GM12865 (cell line): ENCODE measurements around the gene SPAST.
A peak's percentile ranks its signal among the peaks of the same experiment; 100 is the strongest.
"Not testable (repeated sequence)": the region's sequence is repeated elsewhere in the genome, so short reads cannot be mapped to it uniquely, and the experiment has no call there.

Experiments
- DNase-seq: peaks from one replicate; pipeline ENCODE4 v3.0.0; 2010; ENCODE audit warnings: low read depth
- H3K4me3 ChIP-seq: 2 replicates; pipeline ENCODE4 v1.5.1; 2011; ENCODE audit warnings: mild to moderate bottlenecking, low read depth, low read length, control low read depth
- TF ChIP-seq, protein P1 (sequence below): IDR thresholded peaks from 2 replicates; pipeline ENCODE4 v1.5.1; 2011; ENCODE audit warnings: low read length, control low read depth, low read depth, inconsistent platforms; ENCODE audit not compliant: insufficient read depth; ENCODE audit errors: missing control alignments

The SPAST gene, protein sequence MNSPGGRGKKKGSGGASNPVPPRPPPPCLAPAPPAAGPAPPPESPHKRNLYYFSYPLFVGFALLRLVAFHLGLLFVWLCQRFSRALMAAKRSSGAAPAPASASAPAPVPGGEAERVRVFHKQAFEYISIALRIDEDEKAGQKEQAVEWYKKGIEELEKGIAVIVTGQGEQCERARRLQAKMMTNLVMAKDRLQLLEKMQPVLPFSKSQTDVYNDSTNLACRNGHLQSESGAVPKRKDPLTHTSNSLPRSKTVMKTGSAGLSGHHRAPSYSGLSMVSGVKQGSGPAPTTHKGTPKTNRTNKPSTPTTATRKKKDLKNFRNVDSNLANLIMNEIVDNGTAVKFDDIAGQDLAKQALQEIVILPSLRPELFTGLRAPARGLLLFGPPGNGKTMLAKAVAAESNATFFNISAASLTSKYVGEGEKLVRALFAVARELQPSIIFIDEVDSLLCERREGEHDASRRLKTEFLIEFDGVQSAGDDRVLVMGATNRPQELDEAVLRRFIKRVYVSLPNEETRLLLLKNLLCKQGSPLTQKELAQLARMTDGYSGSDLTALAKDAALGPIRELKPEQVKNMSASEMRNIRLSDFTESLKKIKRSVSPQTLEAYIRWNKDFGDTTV

DNA sequence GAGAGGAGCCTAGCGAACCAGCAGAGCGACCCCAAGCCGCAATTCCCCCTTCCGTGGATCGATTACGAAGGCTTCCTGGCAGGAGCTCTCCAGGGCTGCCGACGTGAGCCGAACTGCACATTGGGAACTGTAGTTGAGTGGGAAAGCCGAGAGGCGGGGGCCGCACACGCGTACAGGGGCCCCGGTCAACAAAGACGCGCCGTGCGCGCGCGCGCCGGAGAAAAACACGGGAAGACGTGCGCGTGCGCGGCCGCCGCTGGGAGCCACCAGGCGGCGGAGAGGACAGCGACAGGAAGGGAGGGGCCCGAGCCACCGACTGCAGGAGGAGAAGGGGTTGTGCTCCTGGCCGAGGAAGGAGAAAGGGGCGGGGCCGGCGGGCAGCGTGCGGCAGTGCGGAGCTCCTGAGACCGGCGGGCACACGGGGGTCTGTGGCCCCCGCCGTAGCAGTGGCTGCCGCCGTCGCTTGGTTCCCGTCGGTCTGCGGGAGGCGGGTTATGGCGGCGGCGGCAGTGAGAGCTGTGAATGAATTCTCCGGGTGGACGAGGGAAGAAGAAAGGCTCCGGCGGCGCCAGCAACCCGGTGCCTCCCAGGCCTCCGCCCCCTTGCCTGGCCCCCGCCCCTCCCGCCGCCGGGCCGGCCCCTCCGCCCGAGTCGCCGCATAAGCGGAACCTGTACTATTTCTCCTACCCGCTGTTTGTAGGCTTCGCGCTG lies at the start of gene SPAST:
Gene SPAST (plus strand): TSS at position 247 of the 711 bp plus-strand sequence. CDS start 276 bp downstream, at position 523.
- H3K4me3 ChIP-seq = peak within 1 kb of the TSS; percentile 93
- peak; percentile 99 for DNase-seq

DNA sequence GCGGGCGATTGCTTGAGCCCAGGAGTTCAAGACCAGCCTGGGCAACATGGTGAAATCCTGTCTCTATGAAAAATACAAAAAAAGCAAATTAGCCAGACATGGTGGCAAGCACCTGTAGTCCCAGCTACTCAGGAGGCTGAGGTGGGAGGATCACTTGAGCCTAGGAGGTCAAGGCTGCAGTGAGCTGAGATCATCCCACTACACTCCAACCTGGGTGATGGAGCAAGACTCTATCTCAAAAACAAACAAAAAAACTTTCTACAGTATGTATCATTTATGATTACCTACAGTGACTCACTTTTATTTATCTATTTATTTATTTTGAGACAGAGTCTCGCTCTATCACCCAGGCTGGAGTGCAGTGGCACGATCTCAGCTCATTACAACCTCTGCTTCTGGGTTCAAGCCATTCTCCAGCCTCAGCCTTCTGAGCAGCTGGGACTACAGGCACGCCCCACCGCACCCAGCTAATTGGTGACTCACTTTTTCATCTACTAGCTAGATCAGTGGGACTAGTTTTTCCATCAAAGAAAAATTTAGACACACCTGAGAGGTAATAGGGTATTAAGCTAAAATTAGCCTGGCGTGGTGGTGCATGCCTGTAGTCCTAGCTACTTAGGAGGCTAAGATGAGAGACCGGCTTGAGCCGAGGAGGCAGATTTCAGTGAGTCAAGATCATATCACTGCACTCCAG lies 44.4 kb upstream of the SPAST start:
- not testable (repeated sequence) for H3K4me3 ChIP-seq, DNase-seq

More for the DNA sequence above, at the start of gene SPAST:
- TF ChIP-seq, protein P1, sequence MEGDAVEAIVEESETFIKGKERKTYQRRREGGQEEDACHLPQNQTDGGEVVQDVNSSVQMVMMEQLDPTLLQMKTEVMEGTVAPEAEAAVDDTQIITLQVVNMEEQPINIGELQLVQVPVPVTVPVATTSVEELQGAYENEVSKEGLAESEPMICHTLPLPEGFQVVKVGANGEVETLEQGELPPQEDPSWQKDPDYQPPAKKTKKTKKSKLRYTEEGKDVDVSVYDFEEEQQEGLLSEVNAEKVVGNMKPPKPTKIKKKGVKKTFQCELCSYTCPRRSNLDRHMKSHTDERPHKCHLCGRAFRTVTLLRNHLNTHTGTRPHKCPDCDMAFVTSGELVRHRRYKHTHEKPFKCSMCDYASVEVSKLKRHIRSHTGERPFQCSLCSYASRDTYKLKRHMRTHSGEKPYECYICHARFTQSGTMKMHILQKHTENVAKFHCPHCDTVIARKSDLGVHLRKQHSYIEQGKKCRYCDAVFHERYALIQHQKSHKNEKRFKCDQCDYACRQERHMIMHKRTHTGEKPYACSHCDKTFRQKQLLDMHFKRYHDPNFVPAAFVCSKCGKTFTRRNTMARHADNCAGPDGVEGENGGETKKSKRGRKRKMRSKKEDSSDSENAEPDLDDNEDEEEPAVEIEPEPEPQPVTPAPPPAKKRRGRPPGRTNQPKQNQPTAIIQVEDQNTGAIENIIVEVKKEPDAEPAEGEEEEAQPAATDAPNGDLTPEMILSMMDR = peak; percentile 44

DNA sequence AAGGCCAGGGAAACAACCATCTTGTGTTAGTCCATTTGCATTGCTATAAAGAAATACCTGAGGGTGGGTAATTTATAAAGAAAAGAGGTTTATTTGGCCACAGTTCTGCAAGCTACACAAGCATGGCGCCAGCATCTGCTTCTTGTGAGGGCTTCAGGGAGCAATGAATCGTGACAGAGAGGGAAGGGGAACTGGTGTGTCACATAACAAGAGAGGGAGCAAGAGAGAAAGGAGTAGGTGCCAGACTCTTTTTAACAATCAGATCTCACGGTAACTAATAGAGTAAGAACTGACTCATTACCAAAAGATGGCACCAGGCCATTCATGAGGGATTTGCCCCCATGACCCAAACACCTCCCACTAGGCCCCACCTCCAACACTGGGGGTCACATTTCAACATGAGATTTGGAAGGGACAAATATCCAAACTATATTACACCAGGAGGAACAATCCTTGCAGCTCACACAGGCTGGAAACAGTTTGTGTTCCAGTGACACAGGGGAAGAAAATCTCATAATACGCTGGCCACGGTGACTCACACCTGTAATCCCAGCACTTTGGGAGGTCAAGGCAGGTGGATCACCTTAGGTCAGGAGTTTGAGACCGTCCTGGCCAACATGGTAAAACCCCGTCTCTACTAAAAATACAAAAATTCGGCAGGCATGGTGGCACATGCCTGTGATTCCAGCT lies 29.0 kb upstream of the SPAST start:
- not testable (repeated sequence) for DNase-seq

DNA sequence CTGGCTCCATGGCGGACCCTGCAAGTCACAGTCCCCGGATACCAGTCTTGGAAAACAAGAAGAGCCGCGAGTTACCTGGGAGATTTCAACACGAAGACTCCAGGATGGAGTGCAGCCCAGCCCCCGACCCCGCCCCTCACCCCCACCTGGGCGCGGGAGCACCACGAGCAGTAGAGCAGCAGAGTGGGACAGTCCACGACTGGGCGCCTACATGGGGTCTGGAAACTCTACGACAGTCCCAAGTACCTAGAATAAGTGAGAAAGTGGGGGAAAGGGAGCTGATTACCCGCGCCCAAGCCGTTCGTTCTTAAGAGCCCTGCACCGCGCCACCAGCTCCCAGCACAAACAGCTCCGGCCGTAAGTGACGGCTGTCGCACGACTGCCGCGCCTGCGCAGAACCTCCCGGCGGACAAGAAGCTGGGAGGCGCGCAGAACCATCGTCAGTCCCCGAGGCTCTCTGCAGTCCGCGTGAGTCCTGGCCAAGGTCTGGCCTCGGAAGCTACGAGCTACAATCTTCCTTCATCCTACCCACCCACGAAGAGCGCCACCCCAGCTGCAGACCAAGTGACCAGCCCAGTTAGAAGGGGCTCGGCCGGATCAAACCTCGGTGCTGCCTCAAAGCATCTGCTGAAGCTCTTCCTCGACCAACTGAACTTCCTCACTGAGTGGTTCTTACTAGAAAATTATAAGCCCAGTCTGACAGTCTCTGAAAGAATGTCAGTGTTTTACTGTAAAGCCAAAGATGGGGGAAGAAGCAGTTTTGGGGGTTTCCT lies 23.7 kb upstream of the SPAST start, which contains the start of gene DPY30:
Gene DPY30 (minus strand): TSS at position 359 of the 773 bp plus-strand sequence. CDS start 349 bp downstream, at position 10.
- DNase-seq = peak; percentile 97
- TF ChIP-seq, protein P1 = peak; percentile 1
- peak within 1 kb of the TSS; percentile 95 for H3K4me3 ChIP-seq

More for the DNA sequence above, 29.0 kb upstream of the SPAST start:
- H3K4me3 ChIP-seq = not testable (repeated sequence)

DNA sequence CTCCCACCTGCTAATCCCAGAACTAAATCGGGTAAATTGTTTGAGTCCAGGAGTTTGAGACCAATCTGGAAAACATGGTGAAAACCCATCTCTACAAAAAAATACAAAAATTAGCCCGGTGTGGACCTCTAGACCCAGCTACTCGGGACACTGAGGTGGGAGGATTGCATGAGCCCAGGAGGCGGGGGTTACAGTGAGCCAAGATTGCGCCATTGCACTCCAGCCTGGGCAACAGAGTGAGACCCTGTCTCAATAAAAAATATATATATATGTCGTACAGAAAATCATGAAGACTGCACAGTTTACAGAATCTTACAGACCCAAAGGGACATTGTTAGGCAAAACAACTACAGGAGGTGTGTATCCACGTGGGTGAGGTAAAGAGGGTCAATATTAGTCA lies 19.8 kb upstream of the SPAST start:
- H3K4me3 ChIP-seq = no peak overlapping the region
- TF ChIP-seq, protein P1 = no peak
- DNase-seq = no peak

DNA sequence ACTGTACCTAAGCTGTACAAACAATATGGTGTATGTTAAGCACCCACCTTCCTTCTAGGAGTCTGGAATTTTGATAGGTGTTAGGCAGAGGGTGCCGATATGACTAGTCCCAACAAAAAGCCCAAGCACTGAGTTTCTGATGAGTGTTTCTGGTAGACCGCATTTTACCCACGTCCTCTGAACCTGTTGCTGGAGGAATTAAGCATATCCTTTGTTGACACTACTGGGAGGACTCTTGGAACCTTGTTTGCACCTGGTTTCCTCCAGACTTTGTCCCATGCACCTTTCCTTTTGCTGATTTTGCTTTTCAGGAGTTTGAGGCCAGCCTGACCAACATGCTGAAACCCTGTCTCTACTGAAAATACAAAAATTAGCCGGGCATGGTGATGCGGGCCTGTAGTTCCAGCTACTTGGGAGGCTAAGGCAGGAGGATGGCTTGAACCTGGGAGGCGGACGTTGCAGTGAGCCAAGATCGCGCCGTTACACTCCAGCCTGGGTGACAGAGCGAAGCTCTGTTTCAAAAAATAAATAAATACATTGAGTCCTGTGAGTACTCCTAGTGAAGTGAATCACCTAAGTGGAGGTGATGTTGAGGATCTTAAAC lies 11.4 kb upstream of the SPAST start:
- no peak for DNase-seq
- no peak overlapping the region for H3K4me3 ChIP-seq
- TF ChIP-seq, protein P1 = no peak

DNA sequence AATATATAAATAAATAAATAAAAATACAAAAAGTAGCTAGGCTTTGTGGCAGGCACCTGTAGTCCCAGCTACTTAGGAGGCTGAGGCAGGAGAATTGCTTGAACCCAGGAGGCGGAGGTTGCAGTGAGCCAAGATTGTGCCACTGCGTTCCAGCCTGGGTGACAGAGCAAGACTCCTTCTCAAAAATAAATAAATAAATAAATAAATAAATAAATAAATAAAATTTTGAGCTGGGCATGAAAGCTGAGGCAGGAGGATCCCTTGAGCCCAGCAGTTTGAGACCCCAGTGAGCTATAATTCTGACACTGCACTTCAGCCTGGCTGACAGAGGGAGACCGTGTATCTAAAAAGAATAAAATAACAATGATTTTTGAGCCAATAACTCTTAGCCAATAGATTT lies 8.8 kb upstream of the SPAST start:
- not testable (repeated sequence) for DNase-seq, H3K4me3 ChIP-seq
